Tibial nerve (tissue), 4 donors: ENCODE data around the gene SOX5. TPM values are rescaled to one million over a fixed set of nuclear protein-coding genes. Genes with fewer than 3 reads are reported as not detected.
"Not testable (repeated sequence)": the region's sequence is repeated elsewhere in the genome, so short reads cannot be mapped to it uniquely, and the experiment has no call there.

Experiments
- DNase-seq, 2 donors: peaks; one replicate each; pipeline ENCODE4 v3.0.0-alpha.2; 2019; ENCODE audit warnings: low spot score in 2 of 2
- H3K27ac ChIP-seq, 4 donors: fragments of 200-600 bp; sonication (generic) in 3 of 4; one replicate each; pipeline ENCODE4 v1.5.1; 2017 to 2019; ENCODE audit warnings: mild to moderate bottlenecking in 1 of 4
- H3K27me3 ChIP-seq, 2 donors: fragments of 200-600 bp; sonication (generic) in 1 of 2; one replicate each; pipeline versions ENCODE4 v1.5.1 to v1.6.0; 2017 to 2019
- H3K36me3 ChIP-seq, 3 donors: fragments of 200-600 bp; sonication (generic); one replicate each; pipeline ENCODE4 v1.5.1; 2018 to 2019
- H3K4me1 ChIP-seq, 4 donors: fragments of 200-600 bp; sonication (generic) in 3 of 4; one replicate each; pipeline ENCODE4 v1.5.1; 2017 to 2019
- H3K4me3 ChIP-seq, 4 donors: fragments of 200-600 bp; sonication (generic) in 3 of 4; one replicate each; pipeline ENCODE4 v1.5.1; 2017 to 2019; ENCODE audit warnings: mild to moderate bottlenecking in 1 of 4, moderate library complexity in 1 of 4
- H3K9me3 ChIP-seq, 4 donors: fragments of 200-600 bp; sonication (generic) in 3 of 4; one replicate each; pipeline ENCODE4 v1.5.1; 2017 to 2019
- CTCF ChIP-seq, 5 experiments: fragments of 200-600 bp in 3 of 5; fragments of 450-650 bp in 2 of 5; sonication (generic) in 3 of 5; IDR thresholded peaks; one replicate each; pipeline ENCODE4 v1.5.1; 2016 to 2019; ENCODE audit warnings: antibody characterized with exemption in 5 of 5, mild to moderate bottlenecking in 3 of 5, moderate library complexity in 2 of 5
- EP300 ChIP-seq, 2 donors: sonication (generic); formaldehyde crosslinking; IDR thresholded peaks; one replicate each; pipeline ENCODE4 v1.6.1; 2017; ENCODE audit warnings: antibody characterized with exemption in 2 of 2, mild to moderate bottlenecking in 1 of 2
- POLR2A ChIP-seq, 2 donors: fragments of 450-650 bp; IDR thresholded peaks; one replicate each; pipeline ENCODE4 v1.6.1; 2017; ENCODE audit warnings: antibody characterized with exemption in 2 of 2, mild to moderate bottlenecking in 2 of 2, moderate library complexity in 2 of 2
- WGBS, 2 donors: methylation state at CpG; one replicate each; pipeline ENCODE4 v1.1.5; 2018; 5-methylcytosine and 5-hydroxymethylcytosine counted together
- total RNA-seq, 4 donors: library from RNA; depleted of rRNA; stranded (reverse); fragments of >200 nt; gene quantifications; one replicate each; pipeline ENCODE4 v1.1.0, GENCODE V29; 2016

The SOX5 gene
- total RNA-seq, 4 donors from 2014 or later: 24.0 to 53.8 (median 38.6) TPM

GRCh38 chr12:23493672-23494071, 455.8 kb downstream of the SOX5 start:
- 62 to 81% methylated on average over 1 of the region's 1 CpG for WGBS, 2 donors
- Histone ChIP-seq H3K27ac (no peak overlapping the region), H3K9me3 (peaks cover 0 to 24% (median 0%) of the 10 kb centered on the region in 4 donors)

GRCh38 chr12:23491029-23491428, 458.4 kb downstream of the SOX5 start:
- not testable (repeated sequence) for H3K27ac ChIP-seq, H3K4me1 ChIP-seq, DNase-seq, H3K36me3 ChIP-seq, H3K27me3 ChIP-seq, H3K4me3 ChIP-seq
- H3K9me3 ChIP-seq: peaks cover 0 to 16% (median 0%) of the 10 kb centered on the region in 4 donors
- 78 to 82% methylated on average over 3 of the region's 3 CpGs for WGBS, 2 donors

More at GRCh38 chr12:23493672-23494071, 455.8 kb downstream of the SOX5 start:
- TF ChIP-seq POLR2A (IDR thresholded peaks at IDR 0.05) (no peak), CTCF (IDR thresholded peaks at IDR 0.05) (no peak)
- no peak for DNase-seq
- no peaks in the 10 kb centered on the region for H3K4me1 ChIP-seq
- no peak overlapping the region for H3K4me3 ChIP-seq
- no peaks in the 10 kb centered on the region for H3K27me3 ChIP-seq
- no peaks in the 10 kb centered on the region for H3K36me3 ChIP-seq

GRCh38 chr12:23488130-23488529, 461.3 kb downstream of the SOX5 start:
- H3K4me1 ChIP-seq: no peaks in the 10 kb centered on the region
- H3K27ac ChIP-seq: no peak overlapping the region
- no peaks in the 10 kb centered on the region for H3K36me3 ChIP-seq
- no peak overlapping the region for H3K4me3 ChIP-seq
- peaks cover 0 to 16% (median 0%) of the 10 kb centered on the region in 4 donors for H3K9me3 ChIP-seq
- no peak for DNase-seq
- 75 to 78% methylated on average over 2 of the region's 2 CpGs for WGBS, 2 donors
- H3K27me3 ChIP-seq: no peaks in the 10 kb centered on the region
- TF ChIP-seq EP300 (IDR thresholded peaks at IDR 0.05) (no peak), CTCF (IDR thresholded peaks at IDR 0.05) (no peak), POLR2A (IDR thresholded peaks at IDR 0.05) (no peak)

GRCh38 chr12:23484238-23484637, 465.2 kb downstream of the SOX5 start:
- TF ChIP-seq POLR2A (IDR thresholded peaks at IDR 0.05) (no peak), EP300 (IDR thresholded peaks at IDR 0.05) (no peak), CTCF (IDR thresholded peaks at IDR 0.05) (no peak)
- Histone ChIP-seq H3K4me1 (no peaks in the 10 kb centered on the region), H3K27ac (no peak overlapping the region), H3K9me3 (peaks cover 0 to 2% (median 1%) of the 10 kb centered on the region in 4 donors), H3K36me3 (no peaks in the 10 kb centered on the region), H3K4me3 (no peak overlapping the region), H3K27me3 (no peaks in the 10 kb centered on the region)
- no peak for DNase-seq
- 68 to 72% methylated on average over 2 of the region's 2 CpGs for WGBS, 2 donors

- no peak for DNase-seq
- no peaks in the 10 kb centered on the region for H3K4me1 ChIP-seq
- no peak for TF ChIP-seq POLR2A (IDR thresholded peaks at IDR 0.05)
- no peak for TF ChIP-seq CTCF (IDR thresholded peaks at IDR 0.05)
- TF ChIP-seq EP300 (IDR thresholded peaks at IDR 0.05): no peak
These were observed 466.9 kb downstream of the SOX5 start for GRCh38 chr12:23482571-23482970.

More at GRCh38 chr12:23482571-23482970, 466.9 kb downstream of the SOX5 start:
- 80 to 89% methylated on average over 1 of the region's 1 CpG for WGBS, 2 donors
- Histone ChIP-seq H3K36me3 (no peaks in the 10 kb centered on the region), H3K9me3 (peaks cover 0 to 11% (median 1%) of the 10 kb centered on the region in 4 donors), H3K27ac (no peak overlapping the region), H3K4me3 (no peak overlapping the region), H3K27me3 (no peaks in the 10 kb centered on the region)
